IMR-90 (cell line): Measurements from ENCODE around the gene GABBR2. TPM values are rescaled to one million over a fixed set of nuclear protein-coding genes. Genes with fewer than 3 reads are reported as not detected.

ENCODE experiments used
- ATAC-seq: fragments of 200-7000 bp; cut with Tn5 transposase; 2 replicates; pipeline ENCODE4 v1.9.1; 2020; ENCODE audit warnings: low read depth, mild to moderate bottlenecking, moderate library complexity
- BruUV-seq: library from RNA; stranded (reverse); fragments of 400-500 nt; replicated peaks from 2 replicates; lab custom pipeline; 2021; lab: Mats Ljungman, UMichigan
- CTCF ChIA-PET: fragments of 300-600 bp; formaldehyde crosslinking; extraction: SDS; loops from one replicate; lab custom pipeline; 2021; ENCODE audit warnings: antibody characterized with exemption; lab: Yijun Ruan, JAX
- POLR2A ChIA-PET: fragments of 300-600 bp; sonication (Branson Sonifier 250); formaldehyde crosslinking; loops from one replicate; lab custom pipeline; 2022; ENCODE audit warnings: antibody characterized with exemption; ENCODE audit not compliant: unreplicated experiment; lab: Charles Lee
- DNase-seq: peaks from one replicate; pipeline ENCODE4 v3.0.0; 2013
- H2AFZ ChIP-seq: replicated peaks from 2 replicates; pipeline ENCODE3; 2013; ENCODE audit warnings: low read length, mild to moderate bottlenecking; ENCODE audit not compliant: poor library complexity
- H2AK5ac ChIP-seq: 2 replicates; pipeline ENCODE4 v1.6.1; 2013; ENCODE audit warnings: low read depth, low read length, inconsistent platforms
- H2AK9ac ChIP-seq: replicated peaks from 2 replicates; pipeline ENCODE3; 2013; ENCODE audit warnings: mild to moderate bottlenecking, low read depth, low read length, moderate library complexity; ENCODE audit not compliant: poor library complexity
- H2BK120ac ChIP-seq: 2 replicates; pipeline ENCODE4 v1.6.1; 2013; ENCODE audit warnings: low read depth, low read length, inconsistent platforms
- H2BK15ac ChIP-seq: 3 replicates; pipeline ENCODE4 v1.6.1; 2013; ENCODE audit warnings: low read depth, low read length, inconsistent platforms
- H2BK20ac ChIP-seq: 2 replicates; pipeline ENCODE4 v1.6.1; 2013; ENCODE audit warnings: low read depth, mild to moderate bottlenecking, inconsistent platforms, low read length, moderate library complexity
- H2BK5ac ChIP-seq: 2 replicates; pipeline ENCODE4 v1.6.1; 2013; ENCODE audit warnings: mild to moderate bottlenecking, low read depth, low read length, inconsistent platforms; ENCODE audit not compliant: poor library complexity, severe bottlenecking
- H3K14ac ChIP-seq: replicated peaks from 2 replicates; pipeline ENCODE4 v1.6.1; 2013; ENCODE audit warnings: low read depth, low read length, inconsistent platforms
- H3K18ac ChIP-seq: 2 replicates; pipeline ENCODE4 v1.6.1; 2013; ENCODE audit warnings: low read depth, low read length, control low read depth
- H3K23ac ChIP-seq: 2 replicates; pipeline ENCODE4 v1.6.1; 2013; ENCODE audit warnings: low read depth, low read length, inconsistent platforms
- H3K27ac ChIP-seq: 2 replicates; pipeline ENCODE4 v1.5.1; 2013; ENCODE audit warnings: mild to moderate bottlenecking, control low read depth, low read length; ENCODE audit not compliant: insufficient read depth
- H3K27me3 ChIP-seq: 2 replicates; pipeline ENCODE4 v1.6.1; 2013; ENCODE audit warnings: low read length; ENCODE audit not compliant: control insufficient read depth, insufficient read depth
- H3K36me3 ChIP-seq: 2 replicates; pipeline ENCODE4 v1.6.1; 2013; ENCODE audit warnings: low read length, mixed read lengths; ENCODE audit not compliant: control insufficient read depth, insufficient read depth
- H3K4ac ChIP-seq: 2 replicates; pipeline ENCODE4 v1.6.1; 2013; ENCODE audit warnings: low read depth, low read length, inconsistent platforms
- H3K4me1 ChIP-seq: 2 replicates; pipeline ENCODE4 v1.6.1; 2013; ENCODE audit warnings: low read length, mixed read lengths; ENCODE audit not compliant: control insufficient read depth, insufficient read depth
- H3K4me2 ChIP-seq: 2 replicates; pipeline ENCODE4 v1.6.1; 2013; ENCODE audit warnings: low read depth, mild to moderate bottlenecking, control low read depth, low read length, moderate library complexity
- H3K4me3 ChIP-seq: 2 replicates; pipeline ENCODE4 v1.5.1; 2013; ENCODE audit warnings: low read depth, mild to moderate bottlenecking, control low read depth, low read length, moderate library complexity; ENCODE audit not compliant: insufficient read depth
- H3K56ac ChIP-seq: 2 replicates; pipeline ENCODE4 v1.6.1; 2013; ENCODE audit warnings: low read length, inconsistent platforms; ENCODE audit not compliant: insufficient read depth; ENCODE audit errors: extremely low read depth
- H3K79me1 ChIP-seq, 2 experiments: 2 replicates each; pipeline ENCODE4 v1.6.1; 2013; ENCODE audit warnings: low read length in 2 of 2, inconsistent platforms in 1 of 2, low read depth in 1 of 2
- H3K9ac ChIP-seq: 2 replicates; pipeline ENCODE4 v1.6.1; 2013; ENCODE audit warnings: low read depth, low read length, control low read depth
- H3K9me1 ChIP-seq: 2 replicates; pipeline ENCODE4 v1.6.1; 2013; ENCODE audit warnings: low read length, inconsistent platforms; ENCODE audit not compliant: insufficient read depth
- H3K9me3 ChIP-seq: 2 replicates; pipeline ENCODE4 v1.6.1; 2013; ENCODE audit warnings: low read length; ENCODE audit not compliant: control insufficient read depth, insufficient read depth
- H4K20me1 ChIP-seq: 2 replicates; pipeline ENCODE4 v1.6.1; 2013; ENCODE audit warnings: low read length, inconsistent platforms; ENCODE audit not compliant: insufficient read depth
- H4K5ac ChIP-seq: 2 replicates; pipeline ENCODE4 v1.6.1; 2013; ENCODE audit warnings: mild to moderate bottlenecking, low read depth, low read length, control low read depth
- H4K8ac ChIP-seq, 2 experiments: 2 replicates each; pipeline ENCODE4 v1.6.1; 2013; ENCODE audit warnings: low read depth in 2 of 2, low read length in 2 of 2, control low read depth in 1 of 2, inconsistent platforms in 1 of 2
- H4K91ac ChIP-seq: 2 replicates; pipeline ENCODE4 v1.6.1; 2013; ENCODE audit warnings: low read depth, low read length, inconsistent platforms; ENCODE audit not compliant: insufficient read depth
- BHLHE40 ChIP-seq: fragments of 150-350 bp; IDR thresholded peaks from 2 replicates; pipeline ENCODE4 v1.6.1; 2016; ENCODE audit warnings: mild to moderate bottlenecking, low read depth, low read length
- MXI1 ChIP-seq: IDR thresholded peaks from 2 replicates; pipeline ENCODE4 v1.6.1; 2012; ENCODE audit warnings: low read depth, mild to moderate bottlenecking, low read length, moderate library complexity, borderline replicate concordance
- NFE2L2 ChIP-seq: fragments of 150-350 bp; IDR thresholded peaks from 2 replicates; pipeline ENCODE4 v1.6.1; 2016; ENCODE audit warnings: low read depth, mild to moderate bottlenecking, low read length
- WGBS, 2 experiments: methylation state at CpG; one replicate each; pipeline versions ENCODE4 v1.1.5 to v1.1.7; 2013; ENCODE audit warnings: missing lambda C conversion rate in 2 of 2; ENCODE audit not compliant: insufficient read length in 1 of 2; ENCODE audit errors: extremely low coverage in 2 of 2; 5-methylcytosine and 5-hydroxymethylcytosine counted together
- dilution Hi-C: fragments of 300-500 bp; cut with HindIII; formaldehyde crosslinking; loops from one replicate; pipeline ENCODE4 v1.14.3; 2018; ENCODE audit warnings: low sequenced_read_pairs; ENCODE audit not compliant: unreplicated experiment
- in situ Hi-C: fragments of 300-500 bp; cut with MboI; formaldehyde crosslinking; loops from 3 replicates; pipeline ENCODE4 v1.14.3; 2019; ENCODE audit warnings: low sequenced_read_pairs, inconsistent platforms, mixed read lengths
- intact Hi-C: fragments of 100-400 bp; cut with micrococcal nuclease; formaldehyde crosslinking; loops from 2 replicates; pipeline ENCODE4 v1.10.0; 2022
- polyA plus RNA-seq, 3 experiments: library from polyadenylated mRNA; depleted of rRNA; stranded (reverse); fragments of >200 nt; gene quantifications; 2 replicates each; pipeline ENCODE4 v1.2.3, GENCODE V29; 2012; ENCODE audit warnings: low replicate concordance in 1 of 3
- total RNA-seq: library from RNA; depleted of rRNA; stranded (reverse); fragments of >200 nt; gene quantifications from 2 replicates; pipeline ENCODE4 v1.2.3, GENCODE V29; 2012

Gene GABBR2
- total and polyA plus RNA-seq, 2 of the 4 experiments (the other 2 are of a cell fraction) = 14.2 to 20.3 TPM

- H2AK5ac ChIP-seq = no peak overlapping the region
- no peaks in the 10 kb centered on the region; the same call in 1 of the 2 replicates for H3K36me3 ChIP-seq
- POLR2A ChIA-PET = no interaction called here
- DNase-seq (no peak), ATAC-seq (no peak)
- no peak overlapping the region for H2BK15ac ChIP-seq
- no peak overlapping the region for H3K4ac ChIP-seq
- no peak overlapping the region for H2BK5ac ChIP-seq
- dilution Hi-C loops (no loop called here), intact Hi-C loops (no loop called here), in situ Hi-C loops (no loop called here)
- no peak overlapping the region for H3K4me2 ChIP-seq
- no peak overlapping the region for H3K9ac ChIP-seq
- no peaks in the 10 kb centered on the region for H3K9me3 ChIP-seq
- H3K14ac ChIP-seq = no peak overlapping the region
- H4K20me1 ChIP-seq = no peaks in the 10 kb centered on the region
- peaks cover 3% of the 10 kb centered on the region; the same call in 1 of the 2 replicates for H3K9me1 ChIP-seq
- H3K18ac ChIP-seq = no peak overlapping the region
- H3K56ac ChIP-seq = no peak overlapping the region
- no peak overlapping the region for H3K27ac ChIP-seq
- no peak overlapping the region for H2AK9ac ChIP-seq
- H2BK120ac ChIP-seq = no peak overlapping the region
- H4K91ac ChIP-seq = no peak overlapping the region
- CTCF ChIA-PET = no interaction called here
- 20% methylated on average over 1 of the region's 3 CpGs; no CpG with 5 or more reads in 1 of the 2 experiments for WGBS, 2 experiments
- TF ChIP-seq NFE2L2 (no peak), MXI1 (no peak), BHLHE40 (no peak)
- no peak overlapping the region for H3K23ac ChIP-seq
- H3K27me3 ChIP-seq = no peaks in the 10 kb centered on the region; the same call in 1 of the 2 replicates
- peaks cover 0 to 26% of the 10 kb centered on the region in 2 experiments; a peak in 1 of 4 replicates for H3K79me1 ChIP-seq
- H2AFZ ChIP-seq = no peak overlapping the region
- BruUV-seq = no TSS peak
- H3K4me1 ChIP-seq = peaks cover 2% of the 10 kb centered on the region; the same call in 1 of the 2 replicates
- no peak overlapping the region for H2BK20ac ChIP-seq
- no peak overlapping the region for H4K8ac ChIP-seq
- H4K5ac ChIP-seq = no peak overlapping the region
- H3K4me3 ChIP-seq = no peak overlapping the region
Measured at GRCh38 chr9:98590101-98590500, 118.6 kb downstream of the GABBR2 start.
